Measurements from ENCODE around the gene METTL24.

- no peak for TF ChIP-seq ZNF761 (CRISPR knock-in tag; conservative IDR thresholded peaks at IDR 0.05)
- no peak for TF ChIP-seq CTCF (CRISPR knock-in tag; IDR thresholded peaks at IDR 0.05)
- TF ChIP-seq TCF7L2 (IDR thresholded peaks at IDR 0.05; ENCODE audit: low read depth, low read length) = no peak
- TF ChIP-seq EZH2 (conservative IDR thresholded peaks at IDR 0.05; ENCODE audit: low read depth, low read length) = no peak
- no peak for TF ChIP-seq KLF13 (CRISPR knock-in tag; IDR thresholded peaks at IDR 0.05)
- no peak for TF ChIP-seq ZFP62 (CRISPR knock-in tag; IDR thresholded peaks at IDR 0.05)
- TF ChIP-seq NR2C2 (CRISPR knock-in tag; IDR thresholded peaks at IDR 0.05; ENCODE audit: borderline replicate concordance) = no peak
- TF ChIP-seq NAIF1 (CRISPR knock-in tag; IDR thresholded peaks at IDR 0.05; ENCODE audit: borderline replicate concordance) = no peak
- TF ChIP-seq NFKB2 (CRISPR knock-in tag; IDR thresholded peaks at IDR 0.05; ENCODE audit: borderline replicate concordance) = no peak
- no peak for TF ChIP-seq THRA (CRISPR knock-in tag; IDR thresholded peaks at IDR 0.05; ENCODE audit: borderline replicate concordance)
- no peak for TF ChIP-seq FOSL1 (CRISPR knock-in tag; IDR thresholded peaks at IDR 0.05; ENCODE audit: borderline replicate concordance)
- TF ChIP-seq ATF1 (CRISPR knock-in tag; IDR thresholded peaks at IDR 0.05) = no peak
- no peak for TF ChIP-seq JUND (CRISPR knock-in tag; IDR thresholded peaks at IDR 0.05)
These were observed 150.5 kb downstream of the METTL24 start for GRCh38 chr6:110207652-110208051.

Measured in HepG2 (cell line).